CD4-positive, alpha-beta memory T cell (primary cell): ENCODE results near the gene MIPEP. TPM values are rescaled to one million over a fixed set of nuclear protein-coding genes. Genes with fewer than 3 reads are reported as not detected.
"Not testable (repeated sequence)": the region's sequence is repeated elsewhere in the genome, so short reads cannot be mapped to it uniquely, and the experiment has no call there.

ENCODE experiments used
- CTCF ChIA-PET: fragments of 350-600 bp; sonication (Branson Sonifier 250); formaldehyde crosslinking; loops from one replicate; lab custom pipeline; 2021; ENCODE audit warnings: inconsistent platforms; ENCODE audit not compliant: partially characterized antibody; lab: Charles Lee
- POLR2A ChIA-PET: fragments of 350-600 bp; sonication (Branson Sonifier 250); formaldehyde crosslinking; loops from one replicate; lab custom pipeline; 2021; ENCODE audit not compliant: partially characterized antibody; lab: Charles Lee
- DNase-seq, 5 donors: peaks; one replicate each; pipeline versions ENCODE4 v3.0.0 to v3.0.0-alpha.2; 2020 to 2022; ENCODE audit warnings: mixed read lengths in 1 of 5
- H3K27ac ChIP-seq: one replicate; pipeline ENCODE4 v1.7.0; 2013; ENCODE audit warnings: low read depth, low read length
- H3K27me3 ChIP-seq: 2 replicates; pipeline ENCODE4 v1.7.0; 2013; ENCODE audit warnings: mild to moderate bottlenecking, low read length, moderate library complexity; ENCODE audit not compliant: insufficient read depth
- H3K36me3 ChIP-seq: 2 replicates; pipeline ENCODE4 v1.7.0; 2013; ENCODE audit warnings: mild to moderate bottlenecking, low read length, moderate library complexity; ENCODE audit not compliant: insufficient read depth
- H3K4me1 ChIP-seq: 2 replicates; pipeline ENCODE4 v1.7.0; 2013; ENCODE audit warnings: mild to moderate bottlenecking, low read length, moderate library complexity; ENCODE audit not compliant: insufficient read depth
- H3K4me3 ChIP-seq, 2 donors: one replicate each; pipeline ENCODE4 v1.7.0; 2013; ENCODE audit warnings: low read length in 2 of 2, mild to moderate bottlenecking in 1 of 2
- H3K9me3 ChIP-seq, 2 donors: one replicate each; pipeline ENCODE4 v1.7.0; 2013; ENCODE audit warnings: low read length in 2 of 2, control low read depth in 1 of 2; ENCODE audit not compliant: control insufficient read depth in 1 of 2
- H3K27ac Mint-ChIP-seq, 7 donors: one replicate each; pipeline ENCODE4 v1.8.0; 2020 to 2021; ENCODE audit warnings: mixed read lengths in 7 of 7, mild to moderate bottlenecking in 6 of 7, inconsistent platforms in 3 of 7, moderate library complexity in 3 of 7
- H3K27me3 Mint-ChIP-seq, 2 donors: one replicate each; pipeline ENCODE4 v1.8.0; 2020 to 2021; ENCODE audit warnings: mixed read lengths in 2 of 2
- H3K36me3 Mint-ChIP-seq, 2 donors: one replicate each; pipeline ENCODE4 v1.8.0; 2020 to 2021; ENCODE audit warnings: mixed read lengths in 2 of 2, inconsistent platforms in 1 of 2, mild to moderate bottlenecking in 1 of 2
- H3K4me1 Mint-ChIP-seq, 4 donors: one replicate each; pipeline ENCODE4 v1.8.0; 2020 to 2021; ENCODE audit warnings: mixed read lengths in 4 of 4, mild to moderate bottlenecking in 1 of 4
- H3K4me3 Mint-ChIP-seq, 8 donors: one replicate each; pipeline ENCODE4 v1.8.0; 2020 to 2021; ENCODE audit warnings: mixed read lengths in 8 of 8, mild to moderate bottlenecking in 7 of 8, moderate library complexity in 6 of 8, inconsistent platforms in 3 of 8
- H3K9me3 Mint-ChIP-seq, 8 donors: one replicate each; pipeline ENCODE4 v1.8.0; 2020 to 2021; ENCODE audit warnings: mixed read lengths in 8 of 8, mild to moderate bottlenecking in 5 of 8, inconsistent platforms in 3 of 8, moderate library complexity in 1 of 8
- intact Hi-C: fragments of 100-400 bp; cut with micrococcal nuclease; formaldehyde crosslinking; loops from one replicate; pipeline ENCODE4 v1.15.1; 2023
- polyA plus RNA-seq, 2 donors: library from polyadenylated mRNA; unstranded; fragments of 300-500 nt; fragmentation: Illumina TruSeq; gene quantifications; one replicate each; pipeline ENCODE4 v1.2.3, GENCODE V29; 2021
- total RNA-seq, 2 experiments: library from RNA; stranded (reverse); gene quantifications; one replicate each; pipeline ENCODE4 v1.2.3, GENCODE V29; 2021

The MIPEP gene
- total and polyA plus RNA-seq, 4 experiments from 2014 or later: 8.8 to 16.4 (median 12.2) TPM

DNA sequence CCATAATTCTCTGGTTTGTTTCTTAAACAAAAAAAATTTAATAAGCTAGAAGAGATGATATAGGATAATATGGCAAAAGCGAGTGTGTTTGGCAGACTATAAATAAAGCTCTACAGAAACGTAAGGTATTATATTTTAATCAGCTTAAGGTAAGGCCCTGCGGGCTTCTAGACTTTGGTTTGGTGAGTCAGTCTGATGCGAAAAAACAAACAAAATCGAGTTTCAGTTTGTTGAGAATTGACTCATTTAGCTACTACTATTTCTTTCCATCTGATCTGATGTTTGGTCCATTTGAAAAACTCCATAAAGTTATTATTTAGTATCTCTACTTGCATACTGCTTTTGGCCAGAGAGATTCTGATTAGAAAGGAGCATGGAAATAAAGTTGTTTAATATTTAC lies 138.0 kb downstream of the MIPEP start:
- DNase-seq: no peak
- no peaks in the 10 kb centered on the region for H3K9me3 ChIP-seq
- intact Hi-C loops: loop anchor here (10.0 kb wide), 1 partner anchor 176 kb away; the partner anchor contains the start of gene TNFRSF19
- peaks cover 30% of the 10 kb centered on the region for H3K4me1 ChIP-seq
- no peaks in the 10 kb centered on the region for H3K27me3 ChIP-seq
- ChIA-PET POLR2A (no interaction called here), CTCF (interaction anchor here (0.8 kb wide), 1 partner anchor 26 kb away, joined by 3 read pairs; no protein-coding TSS in a partner anchor)
- Mint-ChIP-seq H3K4me3 (peak overlapping the region in 1 of 8 donors; percentile 2), H3K36me3 (peaks cover 1 to 18% of the 10 kb centered on the region in 2 donors), H3K27ac (peak overlapping the region in 6 of 7 donors; percentile 4 to 79 (median 69)), H3K27me3 (no peaks in the 10 kb centered on the region), H3K9me3 (no peaks in the 10 kb centered on the region), H3K4me1 (peaks cover 19 to 46% (median 23%) of the 10 kb centered on the region in 4 donors)
- H3K36me3 ChIP-seq: no peaks in the 10 kb centered on the region
- no peak overlapping the region for H3K4me3 ChIP-seq
- H3K27ac ChIP-seq: no peak overlapping the region

DNA sequence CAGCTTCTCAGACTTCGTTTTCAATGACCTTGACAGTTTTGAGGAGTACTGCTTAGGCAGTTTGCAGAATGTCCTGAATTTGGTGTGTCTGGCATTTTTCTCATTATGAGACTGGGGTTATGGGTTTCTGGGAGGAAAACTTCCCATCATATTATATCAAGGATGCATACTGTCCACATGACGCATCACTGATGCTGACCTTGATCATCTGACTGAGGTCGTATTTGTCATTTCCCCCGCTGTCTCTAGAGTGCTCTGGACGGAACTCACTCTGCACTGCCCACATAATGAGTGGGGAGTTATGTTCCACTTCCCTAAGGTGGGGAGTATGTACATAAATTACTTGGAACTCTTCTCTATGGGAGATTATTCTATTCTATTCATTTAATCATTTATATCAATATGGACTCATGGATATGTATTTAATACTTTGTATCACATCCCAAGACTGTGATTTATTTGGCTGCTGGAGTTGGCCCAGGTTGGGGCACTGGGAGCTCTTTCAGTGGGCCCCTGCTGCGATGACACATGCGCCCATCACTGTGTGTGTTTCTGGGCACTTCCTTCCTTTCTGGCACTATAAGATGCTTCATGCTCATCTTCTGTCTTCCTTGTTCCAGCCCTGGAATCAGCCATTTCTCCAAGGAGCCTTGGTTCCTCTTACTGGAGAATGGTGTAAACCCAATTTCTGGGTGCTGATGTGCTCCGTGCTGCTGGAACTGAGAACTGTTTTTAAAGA lies 138.6 kb downstream of the MIPEP start:
- Histone ChIP-seq H3K9me3 (no peaks in the 10 kb centered on the region), H3K27me3 (no peaks in the 10 kb centered on the region), H3K36me3 (no peaks in the 10 kb centered on the region), H3K4me3 (no peak overlapping the region), H3K27ac (no peak overlapping the region), H3K4me1 (peaks cover 30% of the 10 kb centered on the region)
- Mint-ChIP-seq H3K4me3 (peak overlapping the region in 1 of 8 donors; percentile 31), H3K27ac (peak overlapping the region; percentile 9 to 79 (median 72)), H3K9me3 (no peaks in the 10 kb centered on the region), H3K4me1 (peaks cover 19 to 46% (median 23%) of the 10 kb centered on the region in 4 donors), H3K27me3 (no peaks in the 10 kb centered on the region), H3K36me3 (peaks cover 1 to 18% of the 10 kb centered on the region in 2 donors)
- ChIA-PET POLR2A (no interaction called here), CTCF (interaction anchor here (0.8 kb wide), 1 partner anchor 26 kb away, joined by 3 read pairs; no protein-coding TSS in a partner anchor)
- intact Hi-C loops: loop anchor here (10.0 kb wide), 1 partner anchor 176 kb away; the partner anchor contains the start of gene TNFRSF19
- no peak for DNase-seq

DNA sequence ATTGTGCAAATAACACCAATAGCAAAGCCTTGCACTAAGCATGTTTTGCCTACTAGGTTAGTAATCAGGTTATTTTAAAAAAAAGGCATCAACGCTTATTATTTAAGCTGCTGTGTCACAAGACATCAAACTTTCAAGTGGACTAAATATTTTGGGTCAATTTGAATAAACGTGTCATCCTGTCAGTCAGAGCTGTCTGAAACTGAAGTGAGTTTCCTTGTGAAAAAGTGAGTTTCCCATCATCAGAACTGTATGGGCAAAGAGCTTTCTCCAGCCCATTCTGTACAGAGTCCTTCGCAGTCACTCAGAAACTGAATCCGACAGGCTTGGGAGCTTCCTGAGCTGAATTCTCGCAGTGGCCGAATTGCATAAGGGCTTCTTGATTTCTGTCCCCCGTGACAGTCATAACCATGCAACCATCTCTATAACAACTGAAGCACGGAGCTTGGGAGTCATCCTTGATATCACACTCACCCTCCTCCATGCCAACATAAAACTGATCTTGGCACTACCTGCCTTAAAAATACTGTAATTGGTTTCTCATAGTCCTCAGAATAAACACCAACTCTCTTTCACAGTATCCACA lies 139.8 kb downstream of the MIPEP start:
- Mint-ChIP-seq H3K4me1 (peaks cover 14 to 39% (median 17%) of the 10 kb centered on the region in 4 donors), H3K36me3 (peaks cover 1 to 11% of the 10 kb centered on the region in 2 donors), H3K27ac (no peak overlapping the region), H3K27me3 (no peaks in the 10 kb centered on the region), H3K9me3 (no peaks in the 10 kb centered on the region), H3K4me3 (no peak overlapping the region)
- intact Hi-C loops: no loop called here
- Histone ChIP-seq H3K27ac (no peak overlapping the region), H3K4me1 (peaks cover 26% of the 10 kb centered on the region), H3K27me3 (no peaks in the 10 kb centered on the region), H3K4me3 (no peak overlapping the region), H3K36me3 (no peaks in the 10 kb centered on the region), H3K9me3 (no peaks in the 10 kb centered on the region)
- no peak for DNase-seq
- POLR2A ChIA-PET: no interaction called here
- CTCF ChIA-PET: interaction anchor here (1.1 kb wide), 1 partner anchor 8 kb away, joined by 3 read pairs; no protein-coding TSS in a partner anchor

DNA sequence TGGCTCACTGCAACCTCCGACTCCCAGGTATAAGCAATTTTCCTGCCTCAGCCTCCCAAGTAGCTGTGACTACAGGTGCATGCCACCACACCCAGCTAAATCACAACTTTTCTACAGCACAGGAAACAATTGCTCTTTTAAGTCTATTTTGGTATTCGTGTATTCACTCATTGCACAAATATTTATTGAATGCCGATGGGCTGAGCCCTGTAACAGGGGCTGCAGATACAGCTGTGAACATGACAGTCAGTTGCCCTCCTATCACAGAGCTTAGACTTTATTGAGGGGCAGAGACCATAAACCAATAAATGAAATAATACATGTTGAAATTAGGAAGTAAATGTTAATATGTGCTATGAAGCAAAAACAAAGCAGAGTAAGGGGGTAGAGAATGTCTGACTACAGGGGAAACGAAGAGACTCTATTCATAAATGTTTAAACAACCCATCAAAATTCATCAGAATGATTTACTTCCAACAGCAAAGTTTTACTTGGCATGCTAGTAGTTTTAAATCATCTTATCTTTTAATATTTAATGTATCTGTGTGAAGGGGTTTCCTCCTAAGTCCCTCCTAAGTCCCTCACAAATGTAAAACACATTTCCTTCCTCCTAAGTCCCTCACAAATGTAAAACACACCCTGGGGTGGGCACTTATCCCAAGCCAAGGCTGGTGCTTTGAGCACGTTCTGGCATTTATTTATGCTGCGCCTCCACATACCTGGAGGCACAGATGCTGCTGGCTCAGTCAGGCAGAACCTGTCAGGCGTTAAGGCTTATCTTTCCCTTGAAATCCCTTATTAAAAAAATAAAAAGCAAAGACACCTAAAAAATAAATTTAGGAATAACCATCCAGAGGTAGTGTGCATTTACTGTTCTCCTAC lies 140.8 kb downstream of the MIPEP start:
- ChIA-PET POLR2A (no interaction called here), CTCF (interaction anchor here (1.1 kb wide), 1 partner anchor 9 kb away, joined by 3 read pairs; no protein-coding TSS in a partner anchor)
- peaks cover 1 to 11% of the 10 kb centered on the region in 2 donors for H3K36me3 Mint-ChIP-seq
- no peak for DNase-seq
- Histone ChIP-seq H3K27ac (no peak overlapping the region), H3K4me1 (peaks cover 26% of the 10 kb centered on the region), H3K4me3 (no peak overlapping the region), H3K27me3 (no peaks in the 10 kb centered on the region), H3K9me3 (no peaks in the 10 kb centered on the region), H3K36me3 (no peaks in the 10 kb centered on the region)
- H3K4me3 Mint-ChIP-seq: no peak overlapping the region
- intact Hi-C loops: no loop called here
- no peak overlapping the region for H3K27ac Mint-ChIP-seq
- H3K4me1 Mint-ChIP-seq: peaks cover 21 to 39% (median 24%) of the 10 kb centered on the region in 4 donors
- no peaks in the 10 kb centered on the region for H3K27me3 Mint-ChIP-seq
- H3K9me3 Mint-ChIP-seq: no peaks in the 10 kb centered on the region

DNA sequence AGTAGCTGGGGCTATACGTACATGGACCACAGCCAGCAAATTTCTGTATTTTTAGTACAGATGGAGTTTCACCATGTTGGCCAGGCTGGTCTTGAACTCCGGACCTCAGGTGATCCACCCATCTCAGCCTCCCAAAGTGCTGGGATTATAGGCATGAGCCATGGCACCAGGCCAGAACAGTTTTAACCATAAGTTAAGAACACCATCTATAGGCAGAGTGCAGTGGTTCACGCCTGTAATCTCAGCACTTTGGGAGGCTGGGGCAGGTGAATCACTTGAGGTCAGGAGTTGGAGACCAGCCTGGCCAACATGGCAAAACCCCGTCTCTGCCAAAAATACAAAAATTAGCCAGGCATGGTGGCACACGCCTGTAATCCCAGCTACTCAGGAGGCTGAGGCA lies 143.1 kb downstream of the MIPEP start:
- Mint-ChIP-seq H3K4me1 (peaks cover 28 to 45% (median 30%) of the 10 kb centered on the region in 4 donors), H3K36me3 (peaks cover 0 to 11% of the 10 kb centered on the region in 2 donors)
- H3K27ac Mint-ChIP-seq, DNase-seq, H3K9me3 ChIP-seq, H3K27me3 ChIP-seq, H3K27me3 Mint-ChIP-seq, H3K27ac ChIP-seq, H3K4me3 ChIP-seq, H3K4me3 Mint-ChIP-seq, POLR2A ChIA-PET, CTCF ChIA-PET, intact Hi-C loops, H3K9me3 Mint-ChIP-seq, H3K36me3 ChIP-seq: not testable (repeated sequence)
- peaks cover 28% of the 10 kb centered on the region for H3K4me1 ChIP-seq

DNA sequence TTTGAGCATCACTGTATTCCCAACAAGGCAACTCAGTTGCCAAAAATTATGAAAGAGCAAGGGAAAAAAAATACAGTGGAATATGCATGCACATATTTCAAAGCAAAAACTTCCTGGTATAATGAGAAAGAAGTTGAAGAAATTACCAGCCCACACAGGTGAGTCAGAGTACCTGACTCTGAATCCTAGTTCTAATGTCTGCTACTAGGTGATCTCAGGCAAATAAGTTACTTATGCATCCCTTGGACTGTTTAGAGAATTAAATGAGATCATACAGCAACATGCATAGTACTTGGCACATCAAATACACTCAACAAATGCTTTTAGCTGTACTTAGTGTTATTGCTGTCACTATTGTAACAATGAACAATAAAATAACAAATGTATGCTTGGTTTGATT lies 144.9 kb downstream of the MIPEP start:
- Mint-ChIP-seq H3K9me3 (no peaks in the 10 kb centered on the region), H3K4me3 (no peak overlapping the region), H3K27me3 (no peaks in the 10 kb centered on the region), H3K36me3 (peaks cover 0 to 4% of the 10 kb centered on the region in 2 donors), H3K27ac (peak overlapping the region in 2 of 7 donors; percentile 22 to 71), H3K4me1 (peaks cover 23 to 35% (median 28%) of the 10 kb centered on the region in 4 donors)
- Histone ChIP-seq H3K27ac (no peak overlapping the region), H3K27me3 (no peaks in the 10 kb centered on the region), H3K4me1 (peaks cover 23% of the 10 kb centered on the region), H3K9me3 (no peaks in the 10 kb centered on the region), H3K4me3 (no peak overlapping the region), H3K36me3 (no peaks in the 10 kb centered on the region)
- no peak for DNase-seq
- ChIA-PET CTCF (interaction anchor here (1.3 to 2.1 kb wide), 2 partner anchors 11 to 24 kb away, joined by 3 to 7 read pairs; no protein-coding TSS in a partner anchor), POLR2A (interaction anchor here (0.6 to 1.0 kb wide), 2 partner anchors 10 to 145 kb away, joined by 3 read pairs; partner anchors contain the start of gene MIPEP)
- intact Hi-C loops: no loop called here
